ENCODE results near the gene PNLIP.

PNLIP gene

GRCh38 chr10:116606061-116606483, 60.3 kb downstream of the PNLIP start:
- Histone ChIP-seq H3K27ac (ENCODE audit: poor library complexity, severe bottlenecking) (no peak overlapping the region), H3K27me3 (ENCODE audit: insufficient read depth, poor library complexity, severe bottlenecking) (no peaks in the 10 kb centered on the region), H3K4me3 (ENCODE audit: severe bottlenecking) (no peak overlapping the region), H3K4me1 (ENCODE audit: insufficient read depth, poor library complexity, severe bottlenecking) (no peaks in the 10 kb centered on the region), H3K9me3 (ENCODE audit: severe bottlenecking) (no peaks in the 10 kb centered on the region), H3K36me3 (ENCODE audit: low read depth) (no peaks in the 10 kb centered on the region)
- ATAC-seq (ENCODE audit: low read depth) (no peak), DNase-seq (ENCODE audit: low spot score) (no peak)
- no peak for TF ChIP-seq CTCF (IDR thresholded peaks at IDR 0.05; ENCODE audit: poor library complexity, severe bottlenecking)

- ATAC-seq (ENCODE audit: low read depth) (no peak), DNase-seq (ENCODE audit: low spot score) (no peak)
- Histone ChIP-seq H3K4me1 (ENCODE audit: insufficient read depth, poor library complexity, severe bottlenecking) (no peaks in the 10 kb centered on the region), H3K27me3 (ENCODE audit: insufficient read depth, poor library complexity, severe bottlenecking) (no peaks in the 10 kb centered on the region), H3K27ac (ENCODE audit: poor library complexity, severe bottlenecking) (no peak overlapping the region), H3K4me3 (ENCODE audit: severe bottlenecking) (no peak overlapping the region), H3K9me3 (ENCODE audit: severe bottlenecking) (no peaks in the 10 kb centered on the region), H3K36me3 (ENCODE audit: low read depth) (no peaks in the 10 kb centered on the region)
- no peak for TF ChIP-seq CTCF (IDR thresholded peaks at IDR 0.05; ENCODE audit: poor library complexity, severe bottlenecking)
Measured at GRCh38 chr10:116607336-116607735, 61.6 kb downstream of the PNLIP start.

GRCh38 chr10:116608686-116609594, 63.2 kb downstream of the PNLIP start:
- no peak for DNase-seq (ENCODE audit: low spot score)
- Histone ChIP-seq H3K27ac (ENCODE audit: poor library complexity, severe bottlenecking) (no peak overlapping the region), H3K4me1 (ENCODE audit: insufficient read depth, poor library complexity, severe bottlenecking) (no peaks in the 10 kb centered on the region), H3K4me3 (ENCODE audit: severe bottlenecking) (peak overlapping the region; percentile 28), H3K9me3 (ENCODE audit: severe bottlenecking) (no peaks in the 10 kb centered on the region), H3K36me3 (ENCODE audit: low read depth) (no peaks in the 10 kb centered on the region), H3K27me3 (ENCODE audit: insufficient read depth, poor library complexity, severe bottlenecking) (no peaks in the 10 kb centered on the region)
- TF ChIP-seq CTCF (IDR thresholded peaks at IDR 0.05; ENCODE audit: poor library complexity, severe bottlenecking), result no peak
- no peak for ATAC-seq (ENCODE audit: low read depth)

- ATAC-seq (ENCODE audit: low read depth) (no peak), DNase-seq (ENCODE audit: low spot score) (no peak)
- H3K9me3 ChIP-seq (ENCODE audit: severe bottlenecking), result no peaks in the 10 kb centered on the region
- no peaks in the 10 kb centered on the region for H3K36me3 ChIP-seq (ENCODE audit: low read depth)
- H3K27ac ChIP-seq (ENCODE audit: poor library complexity, severe bottlenecking), result no peak overlapping the region
- H3K4me3 ChIP-seq (ENCODE audit: severe bottlenecking), result no peak overlapping the region
- no peaks in the 10 kb centered on the region for H3K4me1 ChIP-seq (ENCODE audit: insufficient read depth, poor library complexity, severe bottlenecking)
- H3K27me3 ChIP-seq (ENCODE audit: insufficient read depth, poor library complexity, severe bottlenecking), result no peaks in the 10 kb centered on the region
- no peak for TF ChIP-seq CTCF (IDR thresholded peaks at IDR 0.05; ENCODE audit: poor library complexity, severe bottlenecking)
Measured at GRCh38 chr10:116610443-116611152, 64.9 kb downstream of the PNLIP start.
